ENCODE results near the gene PAPOLA. TPM values are rescaled to one million over a fixed set of nuclear protein-coding genes. Genes with fewer than 3 reads are reported as not detected.

Gene PAPOLA
- total RNA-seq, 1 experiment from 2014 or later: 207 TPM

DNA sequence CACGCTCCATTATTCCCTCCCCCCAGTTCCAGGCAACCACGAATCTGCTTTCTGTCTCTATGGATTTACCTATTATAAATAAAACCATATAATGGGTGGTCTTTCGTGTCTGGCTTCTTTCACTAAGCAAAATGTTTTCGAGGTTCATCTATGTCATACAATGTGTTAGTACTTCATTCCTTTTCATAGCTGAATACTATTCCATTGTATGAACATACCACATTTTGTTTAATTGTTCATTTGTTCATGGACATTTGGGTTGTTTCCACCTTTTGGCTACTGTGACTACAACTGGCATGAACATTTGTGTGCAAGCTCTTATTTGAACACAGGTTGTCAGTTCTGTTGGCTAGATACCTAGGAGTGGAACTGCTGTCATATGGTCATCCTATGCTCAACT is 12.9 kb upstream of the PAPOLA start:
- no TSS peak for BruUV-seq (replicated peaks)
- intact Hi-C loops (cut with micrococcal nuclease; ENCODE audit: unreplicated experiment): no loop called here
- H3K27ac Mint-ChIP-seq (ENCODE audit: unreplicated experiment): no peak overlapping the region
- TF ChIP-seq, protein P1, sequence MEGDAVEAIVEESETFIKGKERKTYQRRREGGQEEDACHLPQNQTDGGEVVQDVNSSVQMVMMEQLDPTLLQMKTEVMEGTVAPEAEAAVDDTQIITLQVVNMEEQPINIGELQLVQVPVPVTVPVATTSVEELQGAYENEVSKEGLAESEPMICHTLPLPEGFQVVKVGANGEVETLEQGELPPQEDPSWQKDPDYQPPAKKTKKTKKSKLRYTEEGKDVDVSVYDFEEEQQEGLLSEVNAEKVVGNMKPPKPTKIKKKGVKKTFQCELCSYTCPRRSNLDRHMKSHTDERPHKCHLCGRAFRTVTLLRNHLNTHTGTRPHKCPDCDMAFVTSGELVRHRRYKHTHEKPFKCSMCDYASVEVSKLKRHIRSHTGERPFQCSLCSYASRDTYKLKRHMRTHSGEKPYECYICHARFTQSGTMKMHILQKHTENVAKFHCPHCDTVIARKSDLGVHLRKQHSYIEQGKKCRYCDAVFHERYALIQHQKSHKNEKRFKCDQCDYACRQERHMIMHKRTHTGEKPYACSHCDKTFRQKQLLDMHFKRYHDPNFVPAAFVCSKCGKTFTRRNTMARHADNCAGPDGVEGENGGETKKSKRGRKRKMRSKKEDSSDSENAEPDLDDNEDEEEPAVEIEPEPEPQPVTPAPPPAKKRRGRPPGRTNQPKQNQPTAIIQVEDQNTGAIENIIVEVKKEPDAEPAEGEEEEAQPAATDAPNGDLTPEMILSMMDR (IDR thresholded peaks at IDR 0.05; ENCODE audit: insufficient read depth in 1 of 2, low read depth in 1 of 2, low read length in 1 of 2, severe bottlenecking in 1 of 2, unreplicated experiment in 1 of 2): no peak
- no peaks in the 10 kb centered on the region for H3K36me3 ChIP-seq (ENCODE audit: control insufficient read depth, insufficient read depth, low read length)
- no peak overlapping the region for H3K4me3 ChIP-seq (ENCODE audit: low read depth, low read length)
- H3K4me3 Mint-ChIP-seq (ENCODE audit: unreplicated experiment): no peak overlapping the region
- no peak for DNase-seq
- no peaks in the 10 kb centered on the region for H3K4me1 Mint-ChIP-seq (ENCODE audit: low read depth, unreplicated experiment)
- CTCF ChIA-PET: no interaction called here
- POLR2A ChIA-PET: no interaction called here
- H3K4me1 ChIP-seq: no peaks in the 10 kb centered on the region
- no peaks in the 10 kb centered on the region for H3K9me3 Mint-ChIP-seq (ENCODE audit: unreplicated experiment)
- no peaks in the 10 kb centered on the region for H3K9me3 ChIP-seq
- no peaks in the 10 kb centered on the region for H3K27me3 ChIP-seq (replicated peaks; ENCODE audit: control insufficient read depth, insufficient read depth, low read length)
- H3K36me3 Mint-ChIP-seq (ENCODE audit: insufficient read depth, unreplicated experiment): no peaks in the 10 kb centered on the region
- H3K27me3 Mint-ChIP-seq (ENCODE audit: insufficient read depth, unreplicated experiment): no peaks in the 10 kb centered on the region

DNA sequence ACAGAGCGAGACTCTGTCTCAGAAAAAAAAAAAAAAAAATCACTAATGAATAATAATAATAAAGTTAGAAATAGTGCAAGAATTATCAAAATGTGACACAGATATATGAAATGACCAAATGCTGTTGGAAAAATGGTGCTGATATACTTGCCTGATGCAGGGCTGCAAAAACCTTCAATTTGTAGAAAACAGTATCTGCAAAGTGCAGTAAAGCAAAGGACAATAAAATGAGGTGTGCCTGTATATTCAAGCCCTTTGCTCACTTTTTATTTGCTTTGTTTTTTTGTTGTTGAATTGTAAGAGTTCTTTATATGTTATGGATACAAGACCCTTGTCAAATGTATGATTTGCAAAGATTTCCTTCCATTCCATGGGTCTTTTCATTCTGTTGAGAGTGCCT is 9.0 kb upstream of the PAPOLA start:
- POLR2A ChIA-PET: no interaction called here
- TF ChIP-seq, protein P1 (IDR thresholded peaks at IDR 0.05; ENCODE audit: insufficient read depth in 1 of 2, low read depth in 1 of 2, low read length in 1 of 2, severe bottlenecking in 1 of 2, unreplicated experiment in 1 of 2): no peak
- Mint-ChIP-seq H3K4me3 (ENCODE audit: unreplicated experiment) (no peak overlapping the region), H3K27me3 (ENCODE audit: insufficient read depth, unreplicated experiment) (no peaks in the 10 kb centered on the region), H3K27ac (ENCODE audit: unreplicated experiment) (no peak overlapping the region), H3K36me3 (ENCODE audit: insufficient read depth, unreplicated experiment) (no peaks in the 10 kb centered on the region), H3K9me3 (ENCODE audit: unreplicated experiment) (no peaks in the 10 kb centered on the region), H3K4me1 (ENCODE audit: low read depth, unreplicated experiment) (no peaks in the 10 kb centered on the region)
- Histone ChIP-seq H3K27me3 (replicated peaks; ENCODE audit: control insufficient read depth, insufficient read depth, low read length) (no peaks in the 10 kb centered on the region), H3K36me3 (ENCODE audit: control insufficient read depth, insufficient read depth, low read length) (no peaks in the 10 kb centered on the region), H3K9me3 (no peaks in the 10 kb centered on the region), H3K4me1 (no peaks in the 10 kb centered on the region), H3K4me3 (ENCODE audit: low read depth, low read length) (no peak overlapping the region)
- intact Hi-C loops (cut with micrococcal nuclease; ENCODE audit: unreplicated experiment): no loop called here
- DNase-seq: no peak
- CTCF ChIA-PET: no interaction called here
- BruUV-seq (replicated peaks): no TSS peak

DNA sequence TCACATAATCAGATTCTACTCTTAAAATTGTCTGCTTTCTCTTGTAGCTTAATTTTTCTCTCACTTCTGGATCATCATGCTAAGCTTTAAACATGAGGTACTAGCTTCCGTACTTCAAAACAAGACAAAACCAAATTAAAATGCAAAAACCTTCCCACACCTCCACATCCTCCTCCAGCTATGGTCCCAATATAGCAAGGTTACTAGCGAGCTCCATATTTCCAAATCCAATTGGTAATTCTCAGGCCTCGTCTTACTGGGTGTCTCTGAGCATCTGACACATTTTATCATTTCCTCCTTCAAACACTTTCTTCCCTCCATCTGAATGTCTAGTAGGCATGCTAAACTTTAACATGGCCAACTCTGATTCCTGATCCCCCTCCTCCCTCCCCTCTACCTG is 7.9 kb upstream of the PAPOLA start:
- ChIA-PET POLR2A (no interaction called here), CTCF (no interaction called here)
- no TSS peak for BruUV-seq (replicated peaks)
- Mint-ChIP-seq H3K27me3 (ENCODE audit: insufficient read depth, unreplicated experiment) (no peaks in the 10 kb centered on the region), H3K4me3 (ENCODE audit: unreplicated experiment) (no peak overlapping the region), H3K27ac (ENCODE audit: unreplicated experiment) (no peak overlapping the region), H3K4me1 (ENCODE audit: low read depth, unreplicated experiment) (no peaks in the 10 kb centered on the region), H3K36me3 (ENCODE audit: insufficient read depth, unreplicated experiment) (no peaks in the 10 kb centered on the region), H3K9me3 (ENCODE audit: unreplicated experiment) (no peaks in the 10 kb centered on the region)
- TF ChIP-seq, protein P1 (IDR thresholded peaks at IDR 0.05; ENCODE audit: insufficient read depth in 1 of 2, low read depth in 1 of 2, low read length in 1 of 2, severe bottlenecking in 1 of 2, unreplicated experiment in 1 of 2): no peak
- Histone ChIP-seq H3K9me3 (no peaks in the 10 kb centered on the region), H3K27me3 (replicated peaks; ENCODE audit: control insufficient read depth, insufficient read depth, low read length) (no peaks in the 10 kb centered on the region), H3K4me1 (no peaks in the 10 kb centered on the region), H3K36me3 (ENCODE audit: control insufficient read depth, insufficient read depth, low read length) (no peaks in the 10 kb centered on the region), H3K4me3 (ENCODE audit: low read depth, low read length) (no peak overlapping the region)
- intact Hi-C loops (cut with micrococcal nuclease; ENCODE audit: unreplicated experiment): no loop called here
- DNase-seq: no peak

Measured in Caco-2 (cell line).